LNCaP clone FGC (cell line): ENCODE measurements around the gene MARCHF3.

Experiments used
- DNase-seq: peaks from one replicate; pipeline ENCODE4 v3.0.0-alpha.2; 2011; ENCODE audit warnings: low read depth
- H3K4me3 ChIP-seq: 2 replicates; pipeline ENCODE4 v1.5.1; 2011; ENCODE audit warnings: mild to moderate bottlenecking, low read depth, low read length, control low read depth
- CTCF ChIP-seq: IDR thresholded peaks from 2 replicates; pipeline ENCODE4 v1.5.1; 2012; ENCODE audit warnings: mild to moderate bottlenecking; ENCODE audit not compliant: control insufficient read depth, insufficient read depth; ENCODE audit errors: extremely low read depth

Gene MARCHF3

GRCh38 chr5:126998895-126999570 is 31.3 kb downstream of the MARCHF3 start:
- no peak overlapping the region for H3K4me3 ChIP-seq
- no peak for TF ChIP-seq CTCF
- DNase-seq = no peak

GRCh38 chr5:126998201-126998631 is 32.1 kb downstream of the MARCHF3 start:
- no peak for TF ChIP-seq CTCF
- no peak for DNase-seq
- no peak overlapping the region for H3K4me3 ChIP-seq

- no peak for TF ChIP-seq CTCF
- no peak for DNase-seq
- H3K4me3 ChIP-seq = no peak overlapping the region
Observed at GRCh38 chr5:126995689-126996088, 34.7 kb downstream of the MARCHF3 start.

GRCh38 chr5:126995039-126995438 is 35.3 kb downstream of the MARCHF3 start:
- H3K4me3 ChIP-seq = no peak overlapping the region
- no peak for TF ChIP-seq CTCF
- DNase-seq = no peak

GRCh38 chr5:126994485-126994884 is 35.9 kb downstream of the MARCHF3 start:
- no peak overlapping the region for H3K4me3 ChIP-seq
- no peak for TF ChIP-seq CTCF
- no peak for DNase-seq

GRCh38 chr5:126988021-126988569 is 42.3 kb downstream of the MARCHF3 start:
- no peak for DNase-seq
- no peak overlapping the region for H3K4me3 ChIP-seq
- TF ChIP-seq CTCF = no peak
